ENCODE measurements around the gene MT1A.

DNA sequence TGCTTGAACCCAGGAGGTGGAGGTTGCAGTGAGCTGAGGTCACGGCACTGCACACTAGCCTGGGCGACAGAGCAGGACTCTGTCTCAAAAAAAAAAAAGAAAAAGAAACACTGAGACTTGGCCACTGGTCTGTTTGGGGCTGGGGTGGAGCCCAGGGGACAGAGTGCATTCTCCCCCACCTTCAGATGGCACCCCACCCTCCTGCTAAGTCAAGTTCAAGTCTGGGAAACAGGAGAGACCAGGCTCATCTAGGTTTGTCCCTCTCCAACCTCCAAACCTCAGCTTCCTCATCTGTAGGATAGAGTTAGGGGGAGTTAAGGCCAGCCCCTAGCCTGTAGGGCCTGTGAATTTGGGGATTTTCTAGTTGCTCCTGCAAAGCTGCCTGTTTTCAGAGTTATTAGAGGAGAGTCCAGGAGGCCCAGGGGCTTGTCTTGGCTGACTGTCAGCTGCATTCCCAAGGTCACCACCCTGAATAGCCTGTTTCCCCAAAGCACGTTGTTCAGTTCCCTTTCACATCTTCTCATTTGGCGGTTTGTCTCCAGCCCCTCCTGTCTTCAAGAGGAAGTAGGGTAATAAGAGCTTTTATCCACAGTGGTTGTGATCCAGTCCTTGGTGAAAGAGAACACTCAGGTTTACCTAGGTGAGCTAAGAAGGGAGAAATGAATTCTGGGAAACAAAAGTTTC, 46.9 kb upstream of the MT1A start:
- TF ChIP-seq, protein P1, sequence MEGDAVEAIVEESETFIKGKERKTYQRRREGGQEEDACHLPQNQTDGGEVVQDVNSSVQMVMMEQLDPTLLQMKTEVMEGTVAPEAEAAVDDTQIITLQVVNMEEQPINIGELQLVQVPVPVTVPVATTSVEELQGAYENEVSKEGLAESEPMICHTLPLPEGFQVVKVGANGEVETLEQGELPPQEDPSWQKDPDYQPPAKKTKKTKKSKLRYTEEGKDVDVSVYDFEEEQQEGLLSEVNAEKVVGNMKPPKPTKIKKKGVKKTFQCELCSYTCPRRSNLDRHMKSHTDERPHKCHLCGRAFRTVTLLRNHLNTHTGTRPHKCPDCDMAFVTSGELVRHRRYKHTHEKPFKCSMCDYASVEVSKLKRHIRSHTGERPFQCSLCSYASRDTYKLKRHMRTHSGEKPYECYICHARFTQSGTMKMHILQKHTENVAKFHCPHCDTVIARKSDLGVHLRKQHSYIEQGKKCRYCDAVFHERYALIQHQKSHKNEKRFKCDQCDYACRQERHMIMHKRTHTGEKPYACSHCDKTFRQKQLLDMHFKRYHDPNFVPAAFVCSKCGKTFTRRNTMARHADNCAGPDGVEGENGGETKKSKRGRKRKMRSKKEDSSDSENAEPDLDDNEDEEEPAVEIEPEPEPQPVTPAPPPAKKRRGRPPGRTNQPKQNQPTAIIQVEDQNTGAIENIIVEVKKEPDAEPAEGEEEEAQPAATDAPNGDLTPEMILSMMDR (IDR thresholded peaks at IDR 0.05), result no peak
- TF ChIP-seq SIN3A (IDR thresholded peaks at IDR 0.05; ENCODE audit: borderline replicate concordance, insufficient read depth, low read depth, low read length) (no peak), POLR2AphosphoS5 (IDR thresholded peaks at IDR 0.05; ENCODE audit: low read depth, low read length) (no peak), TCF7L2 (IDR thresholded peaks at IDR 0.05; ENCODE audit: low read depth, low read length) (no peak)
- TF ChIP-seq, protein P2, sequence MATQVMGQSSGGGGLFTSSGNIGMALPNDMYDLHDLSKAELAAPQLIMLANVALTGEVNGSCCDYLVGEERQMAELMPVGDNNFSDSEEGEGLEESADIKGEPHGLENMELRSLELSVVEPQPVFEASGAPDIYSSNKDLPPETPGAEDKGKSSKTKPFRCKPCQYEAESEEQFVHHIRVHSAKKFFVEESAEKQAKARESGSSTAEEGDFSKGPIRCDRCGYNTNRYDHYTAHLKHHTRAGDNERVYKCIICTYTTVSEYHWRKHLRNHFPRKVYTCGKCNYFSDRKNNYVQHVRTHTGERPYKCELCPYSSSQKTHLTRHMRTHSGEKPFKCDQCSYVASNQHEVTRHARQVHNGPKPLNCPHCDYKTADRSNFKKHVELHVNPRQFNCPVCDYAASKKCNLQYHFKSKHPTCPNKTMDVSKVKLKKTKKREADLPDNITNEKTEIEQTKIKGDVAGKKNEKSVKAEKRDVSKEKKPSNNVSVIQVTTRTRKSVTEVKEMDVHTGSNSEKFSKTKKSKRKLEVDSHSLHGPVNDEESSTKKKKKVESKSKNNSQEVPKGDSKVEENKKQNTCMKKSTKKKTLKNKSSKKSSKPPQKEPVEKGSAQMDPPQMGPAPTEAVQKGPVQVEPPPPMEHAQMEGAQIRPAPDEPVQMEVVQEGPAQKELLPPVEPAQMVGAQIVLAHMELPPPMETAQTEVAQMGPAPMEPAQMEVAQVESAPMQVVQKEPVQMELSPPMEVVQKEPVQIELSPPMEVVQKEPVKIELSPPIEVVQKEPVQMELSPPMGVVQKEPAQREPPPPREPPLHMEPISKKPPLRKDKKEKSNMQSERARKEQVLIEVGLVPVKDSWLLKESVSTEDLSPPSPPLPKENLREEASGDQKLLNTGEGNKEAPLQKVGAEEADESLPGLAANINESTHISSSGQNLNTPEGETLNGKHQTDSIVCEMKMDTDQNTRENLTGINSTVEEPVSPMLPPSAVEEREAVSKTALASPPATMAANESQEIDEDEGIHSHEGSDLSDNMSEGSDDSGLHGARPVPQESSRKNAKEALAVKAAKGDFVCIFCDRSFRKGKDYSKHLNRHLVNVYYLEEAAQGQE (IDR thresholded peaks at IDR 0.05; ENCODE audit: insufficient read depth in 1 of 2, low read depth in 2 of 2, low read length in 1 of 2), result no peak
